Spleen (tissue), 7 donors: ENCODE measurements around the gene BASP1.

Experiments
- POLR2A ChIP-seq, 3 donors: fragments of 450-650 bp; IDR thresholded peaks; one replicate each; pipeline ENCODE4 v1.5.1; 2017; ENCODE audit warnings: antibody characterized with exemption in 3 of 3, mild to moderate bottlenecking in 1 of 3
- POLR2AphosphoS5 ChIP-seq, 3 donors: sonication (generic); formaldehyde crosslinking; IDR thresholded peaks; one replicate each; pipeline ENCODE4 v1.5.1; 2017; ENCODE audit warnings: antibody characterized with exemption in 3 of 3
- TF ChIP-seq, protein P1 (sequence below), 11 experiments: fragments of 200-600 bp in 7 of 11; fragments of 450-650 bp in 4 of 11; sonication (generic) in 4 of 11; IDR thresholded peaks in 8 of 11; conservative IDR thresholded peaks in 3 of 11; 1 replicate in 7 of 11; 2 replicates in 4 of 11; pipeline versions ENCODE4 v1.4.0 to v1.8.0; 2016 to 2021; ENCODE audit warnings: antibody characterized with exemption in 11 of 11, inconsistent platforms in 4 of 11, mild to moderate bottlenecking in 1 of 11
- donor health status: DM: no; HTN: no; CAD: no; lungs with moderate emphysema.
- donor health status: DM: no; HTN: no; CAD: no.
- donor health status: DM: no; HTN: no; CAD: no.

GRCh38 chr5:17203329-17204132 is 13.9 kb upstream of the BASP1 start:
- TF ChIP-seq, protein P1, sequence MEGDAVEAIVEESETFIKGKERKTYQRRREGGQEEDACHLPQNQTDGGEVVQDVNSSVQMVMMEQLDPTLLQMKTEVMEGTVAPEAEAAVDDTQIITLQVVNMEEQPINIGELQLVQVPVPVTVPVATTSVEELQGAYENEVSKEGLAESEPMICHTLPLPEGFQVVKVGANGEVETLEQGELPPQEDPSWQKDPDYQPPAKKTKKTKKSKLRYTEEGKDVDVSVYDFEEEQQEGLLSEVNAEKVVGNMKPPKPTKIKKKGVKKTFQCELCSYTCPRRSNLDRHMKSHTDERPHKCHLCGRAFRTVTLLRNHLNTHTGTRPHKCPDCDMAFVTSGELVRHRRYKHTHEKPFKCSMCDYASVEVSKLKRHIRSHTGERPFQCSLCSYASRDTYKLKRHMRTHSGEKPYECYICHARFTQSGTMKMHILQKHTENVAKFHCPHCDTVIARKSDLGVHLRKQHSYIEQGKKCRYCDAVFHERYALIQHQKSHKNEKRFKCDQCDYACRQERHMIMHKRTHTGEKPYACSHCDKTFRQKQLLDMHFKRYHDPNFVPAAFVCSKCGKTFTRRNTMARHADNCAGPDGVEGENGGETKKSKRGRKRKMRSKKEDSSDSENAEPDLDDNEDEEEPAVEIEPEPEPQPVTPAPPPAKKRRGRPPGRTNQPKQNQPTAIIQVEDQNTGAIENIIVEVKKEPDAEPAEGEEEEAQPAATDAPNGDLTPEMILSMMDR (IDR thresholded peaks at IDR 0.05 in 8 of 11, conservative IDR thresholded peaks at IDR 0.05 in 3 of 11): peak; percentile 31 to 85 (median 65)
- no peak for TF ChIP-seq POLR2A (IDR thresholded peaks at IDR 0.05)
- TF ChIP-seq POLR2AphosphoS5 (IDR thresholded peaks at IDR 0.05): no peak
